Loucy (cell line): ENCODE data around the gene SLC36A1.

Source experiments
- EZH2phosphoT487 ChIP-seq: fragments of 200-600 bp; IDR thresholded peaks from 2 replicates; pipeline ENCODE4 v1.6.1; 2018; ENCODE audit warnings: antibody characterized with exemption, mild to moderate bottlenecking, moderate library complexity, borderline replicate concordance
- TF ChIP-seq, protein P1 (sequence below): fragments of 200-600 bp; sonication (generic); conservative IDR thresholded peaks from 2 replicates; pipeline ENCODE4 v1.5.1; 2014; ENCODE audit warnings: mild to moderate bottlenecking, antibody characterized with exemption, low read length

GRCh38 chr5:151474799-151475198, 27.4 kb downstream of the SLC36A1 start:
- TF ChIP-seq, protein P1, sequence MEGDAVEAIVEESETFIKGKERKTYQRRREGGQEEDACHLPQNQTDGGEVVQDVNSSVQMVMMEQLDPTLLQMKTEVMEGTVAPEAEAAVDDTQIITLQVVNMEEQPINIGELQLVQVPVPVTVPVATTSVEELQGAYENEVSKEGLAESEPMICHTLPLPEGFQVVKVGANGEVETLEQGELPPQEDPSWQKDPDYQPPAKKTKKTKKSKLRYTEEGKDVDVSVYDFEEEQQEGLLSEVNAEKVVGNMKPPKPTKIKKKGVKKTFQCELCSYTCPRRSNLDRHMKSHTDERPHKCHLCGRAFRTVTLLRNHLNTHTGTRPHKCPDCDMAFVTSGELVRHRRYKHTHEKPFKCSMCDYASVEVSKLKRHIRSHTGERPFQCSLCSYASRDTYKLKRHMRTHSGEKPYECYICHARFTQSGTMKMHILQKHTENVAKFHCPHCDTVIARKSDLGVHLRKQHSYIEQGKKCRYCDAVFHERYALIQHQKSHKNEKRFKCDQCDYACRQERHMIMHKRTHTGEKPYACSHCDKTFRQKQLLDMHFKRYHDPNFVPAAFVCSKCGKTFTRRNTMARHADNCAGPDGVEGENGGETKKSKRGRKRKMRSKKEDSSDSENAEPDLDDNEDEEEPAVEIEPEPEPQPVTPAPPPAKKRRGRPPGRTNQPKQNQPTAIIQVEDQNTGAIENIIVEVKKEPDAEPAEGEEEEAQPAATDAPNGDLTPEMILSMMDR = no peak
- no peak for TF ChIP-seq EZH2phosphoT487
